HL-60 (cell line): ENCODE results near the gene AK8.
A peak's percentile ranks its signal among the peaks of the same experiment; 100 is the strongest.

Source experiments
- DNase-seq, 2 experiments: peaks; one replicate each; pipeline ENCODE4 v3.0.0-alpha.2; 2010 to 2020; ENCODE audit warnings: low read depth in 1 of 2, low spot score in 1 of 2
- H3K27ac ChIP-seq: fragments of 250-450 bp; sonication (Bioruptor Pico); replicated peaks from 2 replicates; pipeline ENCODE4 v1.5.1; 2020; ENCODE audit warnings: mild to moderate bottlenecking, moderate library complexity
- H3K27me3 ChIP-seq: fragments of 250-450 bp; sonication (Bioruptor Pico); 2 replicates; pipeline ENCODE4 v1.5.1; 2021; ENCODE audit warnings: mild to moderate bottlenecking, moderate library complexity; ENCODE audit not compliant: insufficient read depth, poor library complexity, severe bottlenecking
- H3K4me3 ChIP-seq: replicated peaks from 2 replicates; pipeline ENCODE4 v1.5.1; 2011; ENCODE audit warnings: mild to moderate bottlenecking, control low read depth, low read length; ENCODE audit not compliant: insufficient read depth
- CTCF ChIP-seq: IDR thresholded peaks from one replicate; pipeline ENCODE4 v1.5.1; 2011; ENCODE audit warnings: low read length, control low read depth, inconsistent platforms; ENCODE audit not compliant: insufficient read depth
- GABPA ChIP-seq: IDR thresholded peaks from 2 replicates; pipeline ENCODE4 v1.6.1; 2012; ENCODE audit warnings: low read depth
- POLR2AphosphoS5 ChIP-seq: IDR thresholded peaks from 2 replicates; pipeline ENCODE4 v1.6.1; 2012; ENCODE audit warnings: low read depth
- REST ChIP-seq: IDR thresholded peaks from 2 replicates; pipeline ENCODE4 v1.6.1; 2012; ENCODE audit warnings: low read depth; ENCODE audit not compliant: insufficient replicate concordance
- SPI1 ChIP-seq: IDR thresholded peaks from 2 replicates; pipeline ENCODE4 v1.6.1; 2012; ENCODE audit warnings: low read depth, mild to moderate bottlenecking, borderline replicate concordance

AK8 gene

GRCh38 chr9:132728497-132728896 is 149.6 kb downstream of the AK8 start:
- Histone ChIP-seq H3K4me3 (no peak overlapping the region), H3K27me3 (no peaks in the 10 kb centered on the region), H3K27ac (no peak overlapping the region)
- TF ChIP-seq REST (no peak), SPI1 (peak; percentile 79), CTCF (no peak), GABPA (no peak)
- DNase-seq, result no peak

- no peak for DNase-seq
- no peaks in the 10 kb centered on the region for H3K27me3 ChIP-seq
- TF ChIP-seq CTCF, result no peak
- no peak for TF ChIP-seq GABPA
- TF ChIP-seq POLR2AphosphoS5, result no peak
- no peak for TF ChIP-seq REST
- TF ChIP-seq SPI1, result no peak
- no peak overlapping the region for H3K27ac ChIP-seq
- no peak overlapping the region for H3K4me3 ChIP-seq
Measured at GRCh38 chr9:132728071-132728470, 150.0 kb downstream of the AK8 start.

GRCh38 chr9:132726576-132727130 is 151.4 kb downstream of the AK8 start:
- Histone ChIP-seq H3K4me3 (no peak overlapping the region), H3K27me3 (no peaks in the 10 kb centered on the region), H3K27ac (no peak overlapping the region)
- no peak for TF ChIP-seq REST
- TF ChIP-seq CTCF, result no peak
- TF ChIP-seq SPI1, result no peak
- TF ChIP-seq GABPA, result no peak
- no peak for TF ChIP-seq POLR2AphosphoS5
- no peak for DNase-seq
